NT2/D1 (cell line): ENCODE data around the gene CPNE1.

Experiments
- SUZ12 ChIP-seq: IDR thresholded peaks from 2 replicates; pipeline ENCODE4 v1.6.1; 2011; ENCODE audit not compliant: insufficient read length, insufficient read depth; ENCODE audit errors: extremely low read depth
- YY1 ChIP-seq: IDR thresholded peaks from 2 replicates; pipeline ENCODE4 v1.6.1; 2011; ENCODE audit not compliant: insufficient read length, insufficient read depth
- ZNF274 ChIP-seq: IDR thresholded peaks from 2 replicates; pipeline ENCODE4 v1.6.1; 2011; ENCODE audit warnings: mild to moderate bottlenecking, low read depth, low read length

DNA sequence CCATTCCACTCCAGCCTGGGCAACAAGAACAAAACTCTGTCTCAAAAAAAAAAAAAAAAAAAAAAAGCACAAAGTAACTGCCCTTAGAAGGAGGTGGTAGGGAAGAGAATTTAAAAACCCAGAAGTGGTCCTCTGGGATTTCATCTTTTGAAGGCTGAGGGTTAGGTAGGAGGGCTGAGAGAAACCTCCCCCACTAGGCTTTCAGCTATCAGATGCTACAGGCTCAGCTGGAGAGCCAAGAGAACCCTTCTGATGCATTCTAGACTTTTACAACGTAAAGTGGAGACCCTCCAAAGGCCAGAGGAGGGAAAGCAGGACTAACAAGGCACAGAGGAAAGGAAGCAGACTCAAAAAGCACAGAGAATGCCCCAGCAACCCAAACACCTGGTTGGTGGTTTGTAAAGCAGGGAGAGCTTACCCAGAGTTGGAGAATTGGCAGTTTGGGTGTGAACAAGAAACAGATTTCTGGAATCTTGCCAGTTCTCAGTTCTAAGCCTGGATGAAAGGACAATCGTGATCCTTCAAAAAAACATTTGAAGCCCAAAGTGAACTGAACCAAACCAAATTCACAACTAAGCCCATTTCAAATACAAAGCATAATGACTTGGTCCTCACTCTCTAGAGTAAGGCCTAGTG, 72.2 kb downstream of the CPNE1 start:
- TF ChIP-seq YY1 (no peak), ZNF274 (no peak), SUZ12 (no peak)
